ENCODE measurements around the gene WLS.

WLS gene

GRCh38 chr1:68227598-68227997, 4.7 kb downstream of the WLS start:
- no peak for DNase-seq (ENCODE audit: low read depth)

GRCh38 chr1:68225781-68226180, 6.5 kb downstream of the WLS start:
- DNase-seq (ENCODE audit: low read depth), result peak; percentile 45

GRCh38 chr1:68223687-68224086, 8.6 kb downstream of the WLS start:
- no peak for DNase-seq (ENCODE audit: low read depth)

GRCh38 chr1:68221980-68222373, 10.3 kb downstream of the WLS start:
- DNase-seq (ENCODE audit: low read depth), result peak; percentile 78

- no peak for DNase-seq (ENCODE audit: low read depth)
Observed at GRCh38 chr1:68221001-68221979, 11.0 kb downstream of the WLS start.

GRCh38 chr1:68220420-68220819, 11.9 kb downstream of the WLS start:
- no peak for DNase-seq (ENCODE audit: low read depth)

- DNase-seq (ENCODE audit: low read depth), result no peak
Observed at GRCh38 chr1:68218490-68218889, 13.8 kb downstream of the WLS start.

GRCh38 chr1:68217618-68218017, 14.7 kb downstream of the WLS start:
- no peak for DNase-seq (ENCODE audit: low read depth)

GRCh38 chr1:68217060-68217554, 15.2 kb downstream of the WLS start:
- no peak for DNase-seq (ENCODE audit: low read depth)

- no peak for DNase-seq (ENCODE audit: low read depth)
Observed at GRCh38 chr1:68216089-68216772, 16.1 kb downstream of the WLS start.

GRCh38 chr1:68213843-68214242, 18.5 kb downstream of the WLS start:
- peak; percentile 80 for DNase-seq (ENCODE audit: low read depth)

GRCh38 chr1:68211761-68212380, 20.5 kb downstream of the WLS start:
- no peak for DNase-seq (ENCODE audit: low read depth)

- DNase-seq (ENCODE audit: low read depth), result no peak
Observed at GRCh38 chr1:68210829-68211228, 21.5 kb downstream of the WLS start.

GRCh38 chr1:68210027-68210426, 22.3 kb downstream of the WLS start:
- DNase-seq (ENCODE audit: low read depth), result peak; percentile 50

GRCh38 chr1:68206848-68207689, 25.3 kb downstream of the WLS start:
- DNase-seq (ENCODE audit: low read depth), result peak; percentile 71

- no peak for DNase-seq (ENCODE audit: low read depth)
Observed at GRCh38 chr1:68205794-68206358, 26.4 kb downstream of the WLS start.

- DNase-seq (ENCODE audit: low read depth), result peak; percentile 18
Observed at GRCh38 chr1:68204977-68205630, 27.2 kb downstream of the WLS start.

GRCh38 chr1:68202239-68202832, 30.0 kb downstream of the WLS start:
- peak; percentile 66 for DNase-seq (ENCODE audit: low read depth)

GRCh38 chr1:68201546-68202238, 30.6 kb downstream of the WLS start:
- peak; percentile 52 for DNase-seq (ENCODE audit: low read depth)

- no peak for DNase-seq (ENCODE audit: low read depth)
Observed at GRCh38 chr1:68199603-68200002, 32.7 kb downstream of the WLS start.

All from iris pigment epithelial cell (primary cell).